OCI-LY3 (cell line): ENCODE data around the gene SEC14L1.

ENCODE experiments used
- H2AFZ ChIP-seq: fragments of 200-600, 300-600 bp; shearing (Covaris generic); 2 replicates; pipeline ENCODE4 v1.6.0; 2014; ENCODE audit warnings: antibody characterized with exemption, low read depth, low read length
- H3K27ac ChIP-seq: fragments of 200-600, 300-600 bp; sonication (generic); 2 replicates; pipeline ENCODE4 v1.5.1; 2014; ENCODE audit warnings: mild to moderate bottlenecking, low read length, moderate library complexity, mixed read lengths
- H3K27me3 ChIP-seq: fragments of 200-600, 300-600 bp; sonication (generic); 2 replicates; pipeline ENCODE4 v1.6.1; 2014; ENCODE audit warnings: low read depth, low read length, mixed read lengths
- H3K36me3 ChIP-seq: fragments of 200-600, 300-600 bp; sonication (generic); replicated peaks from 2 replicates; pipeline ENCODE3; 2014; ENCODE audit warnings: low read depth, low read length, mixed read lengths
- H3K4me1 ChIP-seq: fragments of 300-600, 200-600 bp; sonication (generic); 2 replicates; pipeline ENCODE4 v1.6.1; 2014; ENCODE audit warnings: low read length, mixed read lengths
- H3K4me2 ChIP-seq: fragments of 200-600, 300-600 bp; sonication (generic); 2 replicates; pipeline ENCODE4 v1.6.1; 2014; ENCODE audit warnings: low read length, mixed read lengths
- H3K4me3 ChIP-seq: fragments of 300-600, 200-600 bp; sonication (generic); 2 replicates; pipeline ENCODE4 v1.5.1; 2014; ENCODE audit warnings: antibody characterized with exemption, mild to moderate bottlenecking, low read length, moderate library complexity
- H3K79me2 ChIP-seq: fragments of 300-600, 200-600 bp; shearing (Covaris generic); 2 replicates; pipeline ENCODE4 v1.6.1; 2014; ENCODE audit warnings: mild to moderate bottlenecking, low read length, mixed read lengths
- H3K9ac ChIP-seq: fragments of 300-600, 200-600 bp; shearing (Covaris generic); 2 replicates; pipeline ENCODE4 v1.6.0; 2014; ENCODE audit warnings: mild to moderate bottlenecking, low read length, moderate library complexity
- H3K9me3 ChIP-seq: fragments of 200-600, 300-600 bp; shearing (Covaris generic); 2 replicates; pipeline ENCODE4 v1.6.1; 2014; ENCODE audit warnings: low read length, mixed read lengths; ENCODE audit not compliant: insufficient read depth
- H4K20me1 ChIP-seq: fragments of 200-600, 300-600 bp; sonication (generic); 2 replicates; pipeline ENCODE4 v1.6.1; 2016; ENCODE audit warnings: low read length, mixed read lengths; ENCODE audit not compliant: insufficient read depth
- CTCF ChIP-seq: fragments of 200-600, 300-600 bp; sonication (generic); IDR thresholded peaks from 2 replicates; pipeline ENCODE4 v1.5.1; 2014; ENCODE audit warnings: antibody characterized with exemption, low read length, low read depth
- EZH2phosphoT487 ChIP-seq: fragments of 200-600 bp; shearing (Covaris generic); IDR thresholded peaks from 2 replicates; pipeline ENCODE4 v1.6.1; 2018; ENCODE audit warnings: antibody characterized with exemption, mixed run types, low read depth

Gene SEC14L1

GRCh38 chr17:77257596-77258458 is 117.1 kb downstream of the SEC14L1 start:
- H3K79me2 ChIP-seq: no peaks in the 10 kb centered on the region
- H3K27me3 ChIP-seq: peaks cover 7% of the 10 kb centered on the region; the same call in 1 of the 2 replicates
- H3K4me2 ChIP-seq: no peak overlapping the region
- no peaks in the 10 kb centered on the region for H3K9me3 ChIP-seq
- H3K27ac ChIP-seq: no peak overlapping the region
- H3K4me3 ChIP-seq: no peak overlapping the region
- H3K36me3 ChIP-seq: no peaks in the 10 kb centered on the region
- H4K20me1 ChIP-seq: no peaks in the 10 kb centered on the region
- TF ChIP-seq EZH2phosphoT487: no peak
- TF ChIP-seq CTCF: no peak
- no peak overlapping the region for H3K9ac ChIP-seq
- no peaks in the 10 kb centered on the region for H3K4me1 ChIP-seq
- no peak overlapping the region for H2AFZ ChIP-seq

- H3K36me3 ChIP-seq: no peaks in the 10 kb centered on the region
- no peak overlapping the region for H2AFZ ChIP-seq
- H4K20me1 ChIP-seq: no peaks in the 10 kb centered on the region
- no peak overlapping the region for H3K27ac ChIP-seq
- H3K79me2 ChIP-seq: no peaks in the 10 kb centered on the region
- H3K4me3 ChIP-seq: no peak overlapping the region
- H3K27me3 ChIP-seq: peaks cover 7% of the 10 kb centered on the region; the same call in 1 of the 2 replicates
- H3K4me2 ChIP-seq: no peak overlapping the region
- no peaks in the 10 kb centered on the region for H3K4me1 ChIP-seq
- H3K9ac ChIP-seq: no peak overlapping the region
- no peaks in the 10 kb centered on the region for H3K9me3 ChIP-seq
- TF ChIP-seq EZH2phosphoT487 (no peak), CTCF (no peak)
These were observed 117.9 kb downstream of the SEC14L1 start for GRCh38 chr17:77258638-77259037.

DNA sequence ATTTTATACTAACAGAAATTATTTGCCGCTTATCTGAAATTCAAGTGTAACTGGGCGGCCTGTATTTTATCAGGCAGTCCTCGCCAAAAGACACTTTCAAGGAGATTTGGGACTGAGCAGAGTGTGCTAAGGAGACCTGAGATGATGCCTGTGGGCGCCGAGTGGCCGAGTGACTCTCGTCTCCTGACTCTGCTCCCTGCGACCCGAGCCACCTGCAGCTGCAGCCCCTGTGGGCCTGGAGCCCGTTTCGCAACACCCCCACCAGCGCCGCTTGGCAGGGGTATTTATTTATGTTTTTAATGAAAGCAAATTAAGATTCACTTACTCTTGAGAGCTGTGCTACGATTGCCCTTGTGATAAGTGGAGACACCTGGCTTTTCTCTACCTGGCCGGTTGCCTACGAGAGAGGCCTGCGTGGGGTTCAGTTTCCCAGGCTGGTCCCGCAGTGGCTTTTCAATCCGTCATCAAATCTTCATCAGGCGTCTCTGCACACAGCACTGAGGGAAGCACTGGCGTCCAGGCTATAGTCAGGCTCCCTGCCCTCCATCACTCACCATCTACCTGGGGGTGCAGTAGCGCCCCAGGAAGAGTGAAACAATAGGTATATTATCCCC is 124.0 kb downstream of the SEC14L1 start:
- H3K9ac ChIP-seq: no peak overlapping the region
- H3K9me3 ChIP-seq: no peaks in the 10 kb centered on the region
- no peak overlapping the region for H3K4me3 ChIP-seq
- no peak overlapping the region for H2AFZ ChIP-seq
- H3K27me3 ChIP-seq: no peaks in the 10 kb centered on the region
- H3K36me3 ChIP-seq: no peaks in the 10 kb centered on the region
- no peak overlapping the region for H3K4me2 ChIP-seq
- no peaks in the 10 kb centered on the region for H3K4me1 ChIP-seq
- no peak overlapping the region for H3K27ac ChIP-seq
- H4K20me1 ChIP-seq: no peaks in the 10 kb centered on the region
- H3K79me2 ChIP-seq: no peaks in the 10 kb centered on the region
- TF ChIP-seq CTCF (no peak), EZH2phosphoT487 (no peak)

- H3K9me3 ChIP-seq: no peaks in the 10 kb centered on the region
- H4K20me1 ChIP-seq: no peaks in the 10 kb centered on the region
- H3K79me2 ChIP-seq: no peaks in the 10 kb centered on the region
- H3K27me3 ChIP-seq: no peaks in the 10 kb centered on the region
- no peak overlapping the region for H3K4me3 ChIP-seq
- no peaks in the 10 kb centered on the region for H3K36me3 ChIP-seq
- no peaks in the 10 kb centered on the region for H3K4me1 ChIP-seq
- no peak overlapping the region for H3K4me2 ChIP-seq
- H3K27ac ChIP-seq: no peak overlapping the region
- H2AFZ ChIP-seq: no peak overlapping the region
- no peak overlapping the region for H3K9ac ChIP-seq
- no peak for TF ChIP-seq EZH2phosphoT487
- no peak for TF ChIP-seq CTCF
These were observed 125.4 kb downstream of the SEC14L1 start for GRCh38 chr17:77266213-77266612.
